ENCODE measurements around the gene TRIM46. TPM values are rescaled to one million over a fixed set of nuclear protein-coding genes. Genes with fewer than 3 reads are reported as not detected.
A peak's percentile ranks its signal among the peaks of the same experiment; 100 is the strongest.

TRIM46 gene
- total and polyA plus RNA-seq, 9 of the 15 experiments (the other 6 are each of a cell fraction or from before 2014, with no cell fraction given), result 0.05 to 0.60 (median 0.16) TPM; not detected in 3

DNA sequence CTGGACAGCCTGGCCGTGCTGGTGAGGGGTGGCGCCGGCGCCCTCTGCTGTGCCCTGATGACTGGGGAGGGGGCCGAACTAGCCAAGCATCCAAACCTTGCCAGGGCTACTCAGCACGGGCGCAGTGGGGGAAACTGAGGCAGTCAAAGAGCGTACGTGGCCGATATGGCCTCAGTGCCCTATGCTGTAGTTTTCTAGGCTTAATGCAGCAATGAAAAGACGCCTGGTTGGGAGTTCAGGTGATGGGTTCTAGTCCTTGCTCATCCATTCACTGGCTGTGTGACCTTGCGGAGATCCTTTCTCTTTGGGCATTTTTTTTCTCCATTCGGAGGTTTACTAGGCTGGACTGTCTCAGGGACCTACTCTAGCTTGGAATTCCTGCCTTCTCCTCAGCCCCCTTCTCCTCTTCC, 35.7 kb downstream of the TRIM46 start (continued):
- TF ChIP-seq, protein P1, sequence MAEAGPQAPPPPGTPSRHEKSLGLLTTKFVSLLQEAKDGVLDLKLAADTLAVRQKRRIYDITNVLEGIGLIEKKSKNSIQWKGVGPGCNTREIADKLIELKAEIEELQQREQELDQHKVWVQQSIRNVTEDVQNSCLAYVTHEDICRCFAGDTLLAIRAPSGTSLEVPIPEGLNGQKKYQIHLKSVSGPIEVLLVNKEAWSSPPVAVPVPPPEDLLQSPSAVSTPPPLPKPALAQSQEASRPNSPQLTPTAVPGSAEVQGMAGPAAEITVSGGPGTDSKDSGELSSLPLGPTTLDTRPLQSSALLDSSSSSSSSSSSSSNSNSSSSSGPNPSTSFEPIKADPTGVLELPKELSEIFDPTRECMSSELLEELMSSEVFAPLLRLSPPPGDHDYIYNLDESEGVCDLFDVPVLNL (CRISPR knock-in tag; IDR thresholded peaks at IDR 0.05; ENCODE audit: low read depth), result no peak
- TF ChIP-seq TAF7 (tag; IDR thresholded peaks at IDR 0.05) (peak; percentile 53; the same call in 1 of the 2 replicates), GABPA (tag; conservative IDR thresholded peaks at IDR 0.05; ENCODE audit: low read depth) (peak; percentile 90), GABPB2 (CRISPR knock-in tag; conservative IDR thresholded peaks at IDR 0.05) (peak; percentile 51; the same call in 1 of the 2 replicates), BCOR (IDR thresholded peaks at IDR 0.05) (peak; percentile 98), EP300 (IDR thresholded peaks at IDR 0.05; ENCODE audit: low read length) (no peak), DIDO1 (tag; IDR thresholded peaks at IDR 0.05; ENCODE audit: low read depth) (0 out of 2 replicates have a peak, but pooled peaks have one; percentile 18), MTA1 (IDR thresholded peaks at IDR 0.05; ENCODE audit: borderline replicate concordance) (no peak), NR2C2 (CRISPR knock-in tag; IDR thresholded peaks at IDR 0.05) (no peak; the same call in 1 of the 2 replicates), NR2C2 (tag; IDR thresholded peaks at IDR 0.05) (peak; percentile 96), SIN3B (IDR thresholded peaks at IDR 0.05; ENCODE audit: low read depth) (peak; percentile 96), POLR2A (conservative IDR thresholded peaks at IDR 0.05) (0 out of 2 replicates have a peak, but pooled peaks have one; percentile 74), ZNF589 (CRISPR knock-in tag; IDR thresholded peaks at IDR 0.05; ENCODE audit: low read depth) (0 out of 2 replicates have a peak, but pooled peaks have one; percentile 14), SIRT6 (IDR thresholded peaks at IDR 0.05; ENCODE audit: low read depth, low read length) (no peak), LARP7 (IDR thresholded peaks at IDR 0.05) (no peak), ZNF41 (CRISPR knock-in tag; conservative IDR thresholded peaks at IDR 0.05) (peak; percentile 62; the same call in 1 of the 2 replicates)
- TF ChIP-seq, protein P2, sequence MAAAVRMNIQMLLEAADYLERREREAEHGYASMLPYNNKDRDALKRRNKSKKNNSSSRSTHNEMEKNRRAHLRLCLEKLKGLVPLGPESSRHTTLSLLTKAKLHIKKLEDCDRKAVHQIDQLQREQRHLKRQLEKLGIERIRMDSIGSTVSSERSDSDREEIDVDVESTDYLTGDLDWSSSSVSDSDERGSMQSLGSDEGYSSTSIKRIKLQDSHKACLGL (CRISPR knock-in tag; IDR thresholded peaks at IDR 0.05; ENCODE audit: borderline replicate concordance, poor library complexity, severe bottlenecking), result no peak
- TF ChIP-seq, protein P3, sequence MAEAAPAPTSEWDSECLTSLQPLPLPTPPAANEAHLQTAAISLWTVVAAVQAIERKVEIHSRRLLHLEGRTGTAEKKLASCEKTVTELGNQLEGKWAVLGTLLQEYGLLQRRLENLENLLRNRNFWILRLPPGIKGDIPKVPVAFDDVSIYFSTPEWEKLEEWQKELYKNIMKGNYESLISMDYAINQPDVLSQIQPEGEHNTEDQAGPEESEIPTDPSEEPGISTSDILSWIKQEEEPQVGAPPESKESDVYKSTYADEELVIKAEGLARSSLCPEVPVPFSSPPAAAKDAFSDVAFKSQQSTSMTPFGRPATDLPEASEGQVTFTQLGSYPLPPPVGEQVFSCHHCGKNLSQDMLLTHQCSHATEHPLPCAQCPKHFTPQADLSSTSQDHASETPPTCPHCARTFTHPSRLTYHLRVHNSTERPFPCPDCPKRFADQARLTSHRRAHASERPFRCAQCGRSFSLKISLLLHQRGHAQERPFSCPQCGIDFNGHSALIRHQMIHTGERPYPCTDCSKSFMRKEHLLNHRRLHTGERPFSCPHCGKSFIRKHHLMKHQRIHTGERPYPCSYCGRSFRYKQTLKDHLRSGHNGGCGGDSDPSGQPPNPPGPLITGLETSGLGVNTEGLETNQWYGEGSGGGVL (CRISPR knock-in tag; IDR thresholded peaks at IDR 0.05), result no peak
- TF ChIP-seq, protein P4, sequence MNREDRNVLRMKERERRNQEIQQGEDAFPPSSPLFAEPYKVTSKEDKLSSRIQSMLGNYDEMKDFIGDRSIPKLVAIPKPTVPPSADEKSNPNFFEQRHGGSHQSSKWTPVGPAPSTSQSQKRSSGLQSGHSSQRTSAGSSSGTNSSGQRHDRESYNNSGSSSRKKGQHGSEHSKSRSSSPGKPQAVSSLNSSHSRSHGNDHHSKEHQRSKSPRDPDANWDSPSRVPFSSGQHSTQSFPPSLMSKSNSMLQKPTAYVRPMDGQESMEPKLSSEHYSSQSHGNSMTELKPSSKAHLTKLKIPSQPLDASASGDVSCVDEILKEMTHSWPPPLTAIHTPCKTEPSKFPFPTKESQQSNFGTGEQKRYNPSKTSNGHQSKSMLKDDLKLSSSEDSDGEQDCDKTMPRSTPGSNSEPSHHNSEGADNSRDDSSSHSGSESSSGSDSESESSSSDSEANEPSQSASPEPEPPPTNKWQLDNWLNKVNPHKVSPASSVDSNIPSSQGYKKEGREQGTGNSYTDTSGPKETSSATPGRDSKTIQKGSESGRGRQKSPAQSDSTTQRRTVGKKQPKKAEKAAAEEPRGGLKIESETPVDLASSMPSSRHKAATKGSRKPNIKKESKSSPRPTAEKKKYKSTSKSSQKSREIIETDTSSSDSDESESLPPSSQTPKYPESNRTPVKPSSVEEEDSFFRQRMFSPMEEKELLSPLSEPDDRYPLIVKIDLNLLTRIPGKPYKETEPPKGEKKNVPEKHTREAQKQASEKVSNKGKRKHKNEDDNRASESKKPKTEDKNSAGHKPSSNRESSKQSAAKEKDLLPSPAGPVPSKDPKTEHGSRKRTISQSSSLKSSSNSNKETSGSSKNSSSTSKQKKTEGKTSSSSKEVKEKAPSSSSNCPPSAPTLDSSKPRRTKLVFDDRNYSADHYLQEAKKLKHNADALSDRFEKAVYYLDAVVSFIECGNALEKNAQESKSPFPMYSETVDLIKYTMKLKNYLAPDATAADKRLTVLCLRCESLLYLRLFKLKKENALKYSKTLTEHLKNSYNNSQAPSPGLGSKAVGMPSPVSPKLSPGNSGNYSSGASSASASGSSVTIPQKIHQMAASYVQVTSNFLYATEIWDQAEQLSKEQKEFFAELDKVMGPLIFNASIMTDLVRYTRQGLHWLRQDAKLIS (CRISPR knock-in tag; IDR thresholded peaks at IDR 0.05), result 0 out of 2 replicates have a peak, but pooled peaks have one; percentile 64
- TF ChIP-seq, protein P5, sequence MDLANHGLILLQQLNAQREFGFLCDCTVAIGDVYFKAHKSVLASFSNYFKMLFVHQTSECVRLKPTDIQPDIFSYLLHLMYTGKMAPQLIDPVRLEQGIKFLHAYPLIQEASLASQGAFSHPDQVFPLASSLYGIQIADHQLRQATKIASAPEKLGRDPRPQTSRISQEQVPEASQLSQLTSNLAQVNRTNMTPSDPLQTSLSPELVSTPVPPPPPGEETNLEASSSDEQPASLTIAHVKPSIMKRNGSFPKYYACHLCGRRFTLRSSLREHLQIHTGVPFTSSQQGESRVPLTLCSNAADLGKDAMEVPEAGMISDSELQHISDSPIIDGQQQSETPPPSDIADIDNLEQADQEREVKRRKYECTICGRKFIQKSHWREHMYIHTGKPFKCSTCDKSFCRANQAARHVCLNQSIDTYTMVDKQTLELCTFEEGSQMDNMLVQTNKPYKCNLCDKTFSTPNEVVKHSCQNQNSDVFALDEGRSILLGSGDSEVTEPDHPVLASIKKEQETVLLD (IDR thresholded peaks at IDR 0.05), result no peak
